ENCODE data around the gene CDHR4.
"Not testable (repeated sequence)": the region's sequence is repeated elsewhere in the genome, so short reads cannot be mapped to it uniquely, and the experiment has no call there.

The CDHR4 gene

GRCh38 chr3:49799761-49800160, at the start of gene CDHR4:
CDHR4 (minus strand) TSS chr3:49799873; CDS start chr3:49799812, 61 bp downstream.
- DNase-seq = peak; percentile 46

GRCh38 chr3:49845694-49846093, 46.0 kb upstream of the CDHR4 start:
- no peak for DNase-seq

DNA sequence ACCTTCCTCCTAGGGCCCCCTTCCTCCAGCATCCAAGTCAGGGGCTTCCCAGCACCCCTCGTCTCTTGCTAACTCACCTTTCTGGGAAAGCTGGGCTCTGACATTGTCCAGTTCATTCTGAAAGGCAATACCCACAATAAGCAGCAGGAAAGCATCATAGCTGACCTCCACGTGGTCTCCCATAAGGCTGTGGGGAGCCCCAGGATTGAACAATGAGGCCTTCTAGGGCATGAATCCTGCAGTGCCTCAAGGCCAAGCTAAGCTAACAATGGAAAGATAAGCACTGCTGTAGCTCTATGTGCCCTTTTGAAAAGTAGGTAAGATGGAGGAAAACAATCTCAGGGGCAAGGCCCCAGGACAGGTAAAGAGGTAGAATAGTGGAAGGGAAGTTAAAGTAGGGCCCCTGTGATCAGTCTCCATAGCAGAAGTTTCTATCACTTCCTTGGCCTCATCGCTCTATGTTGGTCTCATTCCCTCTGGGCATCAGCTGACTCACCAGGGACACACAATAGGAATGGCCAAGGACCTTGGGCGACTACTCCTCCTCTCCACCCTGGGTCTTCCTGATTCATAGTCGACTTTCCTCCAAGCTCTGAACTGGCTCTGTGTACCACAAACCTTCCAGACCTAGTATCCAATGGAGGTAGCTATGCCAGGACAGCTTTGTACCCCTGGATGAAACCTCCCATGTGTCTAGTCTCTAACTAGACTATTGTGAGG, 45.0 kb upstream of the CDHR4 start:
- DNase-seq = no peak

DNA sequence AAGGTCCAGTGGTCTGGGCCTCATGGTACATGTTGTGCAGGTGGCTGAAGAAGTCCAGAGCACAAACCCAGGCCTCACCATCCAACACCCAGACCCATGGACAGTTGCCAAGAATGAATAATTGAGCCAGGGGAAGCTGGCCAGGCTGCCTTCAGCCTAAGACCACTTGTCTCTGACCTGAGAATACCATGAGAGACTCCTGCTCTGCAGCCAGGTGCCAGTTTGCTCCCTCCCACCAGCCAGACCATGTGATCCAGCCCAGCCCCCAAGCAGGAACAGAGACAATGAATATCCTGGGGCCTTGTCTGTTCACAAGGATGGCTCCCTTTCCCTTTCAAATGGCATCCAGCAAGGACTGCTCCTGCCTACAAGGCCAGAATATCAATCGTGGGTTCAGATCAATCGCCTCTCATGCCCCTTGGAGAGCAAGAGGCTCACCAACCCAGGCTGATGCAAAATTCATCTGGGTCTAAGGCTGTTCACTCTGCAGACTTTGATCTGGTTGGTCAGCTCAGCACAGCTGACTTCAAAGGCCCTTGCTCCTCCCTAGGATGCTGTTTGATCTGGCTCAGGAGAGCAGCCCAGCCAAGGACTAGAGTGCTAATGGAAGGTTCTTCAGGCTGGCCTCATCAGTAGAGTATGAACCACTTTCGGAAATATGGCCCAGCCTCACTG, 43.3 kb upstream of the CDHR4 start:
- DNase-seq = no peak

GRCh38 chr3:49841806-49842205, 42.1 kb upstream of the CDHR4 start:
- no peak for DNase-seq

- DNase-seq = peak; percentile 37
These were observed 41.5 kb upstream of the CDHR4 start for GRCh38 chr3:49841126-49841696.

- no peak for DNase-seq
These were observed 40.7 kb upstream of the CDHR4 start for GRCh38 chr3:49840388-49840787.

DNA sequence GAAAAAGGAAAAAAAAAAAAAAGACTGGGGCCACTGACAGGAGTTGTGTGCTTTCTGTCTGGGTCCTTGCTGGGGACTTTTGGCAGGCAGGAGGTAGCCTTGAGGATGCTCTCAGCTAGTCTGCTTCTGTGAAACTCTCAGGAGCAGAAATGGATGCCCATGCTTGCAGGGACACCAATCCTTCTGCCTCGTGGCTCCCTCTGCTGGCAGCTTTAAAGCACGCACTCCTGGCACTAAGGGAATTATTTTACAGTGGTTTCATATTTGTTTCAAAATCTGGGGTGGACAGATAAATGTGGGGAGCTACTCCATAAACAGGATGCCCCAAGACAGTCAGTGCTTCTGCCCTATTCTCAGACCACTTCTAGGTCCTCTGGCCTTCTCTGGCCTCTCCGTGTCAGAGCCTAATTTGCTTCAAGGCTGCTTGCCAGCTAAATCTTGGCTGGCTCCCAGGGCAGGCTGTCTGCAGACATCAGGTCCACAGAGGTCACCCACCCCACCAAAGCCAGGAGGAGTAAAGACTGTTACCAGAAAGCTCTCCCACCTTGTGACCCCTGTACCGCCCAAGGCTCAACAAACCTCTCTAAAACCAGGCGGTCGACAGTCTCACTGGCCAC, 39.6 kb upstream of the CDHR4 start:
- DNase-seq = peak; percentile 66

DNA sequence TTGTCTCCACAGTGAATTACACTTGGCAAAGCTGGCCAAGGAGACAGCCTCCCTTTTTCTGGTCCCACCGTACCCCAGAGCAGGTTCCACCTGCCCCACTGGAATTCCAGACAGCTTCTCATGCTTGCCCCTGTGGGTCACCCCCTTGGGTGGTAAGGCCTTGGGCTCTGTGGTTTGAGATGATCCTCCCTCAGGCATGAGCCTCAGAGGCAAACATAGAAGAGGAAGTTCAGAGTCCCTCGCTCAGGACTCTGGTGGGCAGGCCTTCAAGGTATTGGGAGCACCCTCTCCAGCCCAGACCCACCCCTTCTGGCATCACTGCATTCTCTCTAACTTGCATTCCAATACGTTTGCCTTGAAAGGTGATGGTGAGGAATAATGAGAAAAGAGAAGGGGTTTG, 31.7 kb upstream of the CDHR4 start:
- peak; percentile 54 for DNase-seq

GRCh38 chr3:49826016-49826415, 26.3 kb upstream of the CDHR4 start:
- DNase-seq = no peak

- not testable (repeated sequence) for DNase-seq
These were observed 23.5 kb upstream of the CDHR4 start for GRCh38 chr3:49823131-49823530.

- peak; percentile 73 for DNase-seq
These were observed 14.0 kb upstream of the CDHR4 start, which contains the start of gene UBA7 for GRCh38 chr3:49813497-49814174. UBA7 (minus strand) TSS chr3:49813953; CDS start chr3:49813787, 166 bp downstream.

DNA sequence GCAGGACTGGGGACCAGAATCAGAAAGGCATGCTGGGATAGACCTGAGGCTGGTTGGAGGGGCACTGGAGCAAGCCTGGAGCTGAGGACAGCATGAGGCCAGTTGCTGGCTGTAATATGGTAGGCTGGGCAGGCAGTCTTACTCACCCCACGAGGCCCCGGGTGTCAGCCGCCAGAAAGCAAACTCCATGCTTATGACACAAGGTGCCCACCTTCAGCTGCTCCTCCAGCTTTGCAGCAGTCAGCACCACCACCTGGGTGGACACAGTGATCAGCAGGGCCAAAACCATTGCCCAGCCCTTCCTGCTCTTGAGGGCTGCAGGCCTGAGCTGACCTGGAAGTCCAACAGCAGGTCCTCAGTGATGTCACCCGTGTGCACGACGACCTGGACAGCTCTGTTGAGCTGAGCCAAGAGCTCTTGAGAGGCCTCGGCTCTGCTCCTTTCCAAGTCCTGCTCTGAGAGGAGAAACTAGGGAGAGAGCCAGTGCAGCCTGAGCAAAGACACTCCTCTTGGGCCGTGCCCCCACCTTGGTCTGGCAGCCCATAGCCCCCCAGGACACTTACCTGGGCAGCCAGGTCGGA, 13.3 kb upstream of the CDHR4 start:
- DNase-seq = no peak

DNA sequence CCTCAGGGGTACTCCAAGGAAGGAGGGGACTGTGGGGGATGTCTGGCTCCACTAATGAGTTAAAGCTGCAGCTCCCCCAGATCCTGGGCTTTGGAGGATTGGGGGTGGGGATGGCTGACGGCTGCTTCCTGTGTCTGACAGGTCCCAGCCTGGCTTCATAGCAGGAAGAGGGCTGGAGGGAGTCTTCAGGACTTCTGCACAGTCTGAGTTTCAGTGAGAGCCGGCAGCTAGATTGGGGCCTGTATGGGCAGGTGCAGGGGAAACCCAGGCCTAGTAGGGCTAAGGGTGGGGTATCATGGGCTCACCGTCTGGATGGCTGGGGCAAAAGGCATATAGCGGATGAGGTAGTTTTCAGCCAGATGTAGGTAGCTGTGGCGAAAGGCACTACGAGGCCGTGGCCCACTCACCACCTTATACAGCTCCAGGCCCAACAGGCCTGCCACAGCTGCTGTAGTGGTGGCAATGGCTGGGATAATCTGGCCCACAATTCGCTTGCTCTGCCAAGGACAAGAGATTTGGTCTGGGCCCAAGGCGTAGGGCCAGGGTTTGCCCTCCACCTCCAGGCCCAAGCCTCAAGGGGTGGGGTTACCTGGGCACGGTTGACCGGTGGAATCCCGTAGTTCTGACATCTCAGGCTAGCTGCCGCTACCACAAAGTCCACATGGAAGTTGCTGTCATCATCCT, 7.9 kb upstream of the CDHR4 start:
- DNase-seq = no peak

- DNase-seq = no peak
These were observed 7.2 kb upstream of the CDHR4 start for GRCh38 chr3:49806850-49807249.

- peak; percentile 62 for DNase-seq
These were observed 6.4 kb upstream of the CDHR4 start for GRCh38 chr3:49805897-49806701.

DNA sequence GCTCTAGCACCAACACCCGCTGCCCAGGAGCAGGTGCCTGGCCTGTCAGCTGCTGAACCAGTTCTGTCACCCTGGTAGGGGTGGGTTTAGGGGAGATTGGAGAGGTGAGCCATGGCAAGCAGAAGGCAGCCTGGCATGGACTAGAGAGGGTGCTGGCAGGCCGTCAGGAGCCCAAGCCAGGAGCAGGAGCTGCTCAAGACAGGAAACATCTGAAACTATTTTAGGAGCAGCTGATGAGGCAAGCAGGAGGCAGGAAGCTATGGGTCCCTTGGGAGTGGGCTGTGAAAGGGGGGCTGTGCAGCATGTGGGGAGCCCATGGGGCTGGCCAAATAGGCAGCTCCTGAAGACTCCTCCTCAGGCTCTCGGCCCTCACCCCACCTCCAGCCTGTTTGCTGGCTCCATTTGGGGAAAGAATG, 5.7 kb upstream of the CDHR4 start:
- peak; percentile 76 for DNase-seq

GRCh38 chr3:49804141-49805041, 4.7 kb upstream of the CDHR4 start:
- no peak for DNase-seq

DNA sequence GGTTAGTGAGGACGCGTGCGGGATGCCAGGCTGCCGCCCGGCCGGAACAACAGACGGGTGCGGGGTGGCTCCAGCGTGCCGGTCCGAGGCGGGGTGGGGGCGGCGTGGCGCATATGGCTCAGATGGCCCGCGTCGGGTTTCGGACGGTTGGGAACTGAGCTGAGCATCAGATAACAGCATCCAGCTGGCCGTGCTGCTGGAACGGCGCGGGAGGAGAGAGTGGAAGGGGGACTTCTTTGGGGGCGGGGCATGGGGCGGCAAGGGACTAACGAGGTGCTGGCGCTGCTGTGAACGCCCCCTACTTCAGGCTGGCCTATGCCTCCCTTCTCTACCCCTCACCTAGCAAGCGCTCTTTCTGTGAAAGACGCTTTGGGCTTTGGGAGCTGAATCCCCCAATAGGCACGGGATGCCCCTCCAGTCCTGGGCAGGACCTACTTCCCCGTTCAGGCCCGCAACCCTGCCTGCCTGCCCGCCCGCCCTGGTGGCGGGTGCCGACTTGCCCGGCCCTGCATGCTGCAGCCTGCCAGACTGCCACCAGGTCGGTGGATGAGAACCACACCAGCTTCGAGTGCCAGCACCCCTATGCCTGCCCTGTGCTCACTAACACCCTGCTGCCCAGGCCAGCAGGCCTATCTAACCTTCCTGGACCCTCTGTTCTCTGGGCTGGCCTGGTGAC, 3.9 kb upstream of the CDHR4 start:
- peak; percentile 12 for DNase-seq
